D341Med (cell line): ENCODE results near the gene CAPN9.
"Not testable (repeated sequence)": the region's sequence is repeated elsewhere in the genome, so short reads cannot be mapped to it uniquely, and the experiment has no call there.

Experiments
- DNase-seq: peaks from one replicate; pipeline ENCODE4 v3.0.0; 2012; ENCODE audit warnings: low spot score

CAPN9 gene

GRCh38 chr1:230747127-230747730 is at the start of gene CAPN9:
Gene CAPN9 (plus strand): TSS chr1:230747388. CDS start chr1:230747497, 109 bp downstream.
- no peak for DNase-seq

GRCh38 chr1:230698130-230698529 is 49.1 kb upstream of the CAPN9 start:
- no peak for DNase-seq

- DNase-seq = not testable (repeated sequence)
Measured at GRCh38 chr1:230698964-230699363, 48.2 kb upstream of the CAPN9 start.

GRCh38 chr1:230699716-230700115 is 47.5 kb upstream of the CAPN9 start:
- no peak for DNase-seq

- no peak for DNase-seq
Measured at GRCh38 chr1:230700132-230700531, 47.1 kb upstream of the CAPN9 start.

- DNase-seq = no peak
Measured at GRCh38 chr1:230701434-230701833, 45.8 kb upstream of the CAPN9 start.

- no peak for DNase-seq
Measured at GRCh38 chr1:230701895-230702768, 45.1 kb upstream of the CAPN9 start.

GRCh38 chr1:230702934-230703678 is 44.1 kb upstream of the CAPN9 start:
- DNase-seq = no peak

- no peak for DNase-seq
Measured at GRCh38 chr1:230703679-230704385, 43.4 kb upstream of the CAPN9 start.

- DNase-seq = no peak
Measured at GRCh38 chr1:230704830-230705229, 42.4 kb upstream of the CAPN9 start.

- peak; percentile 18 for DNase-seq
Measured at GRCh38 chr1:230705289-230706019, 41.7 kb upstream of the CAPN9 start.

GRCh38 chr1:230706020-230706699 is 41.0 kb upstream of the CAPN9 start:
- peak; percentile 18 for DNase-seq

- no peak for DNase-seq
Measured at GRCh38 chr1:230706887-230707731, 40.1 kb upstream of the CAPN9 start.

- no peak for DNase-seq
Measured at GRCh38 chr1:230707732-230708630, 39.2 kb upstream of the CAPN9 start.

GRCh38 chr1:230708631-230709580 is 38.3 kb upstream of the CAPN9 start:
- DNase-seq = no peak

GRCh38 chr1:230709619-230710542 is 37.3 kb upstream of the CAPN9 start:
- no peak for DNase-seq

GRCh38 chr1:230710543-230710904 is 36.7 kb upstream of the CAPN9 start:
- DNase-seq = no peak
